Endothelial cell of umbilical vein (primary cell): ENCODE data around the gene GLI3. TPM values are rescaled to one million over a fixed set of nuclear protein-coding genes. Genes with fewer than 3 reads are reported as not detected.

Source experiments
- BruUV-seq: library from RNA; stranded (reverse); fragments of 400-500 nt; replicated peaks from 2 replicates; lab custom pipeline; 2021; lab: Mats Ljungman, UMichigan
- CTCF ChIA-PET: fragments of 300-600, 350-600 bp; sonication (Branson Sonifier 250); formaldehyde crosslinking; loops from one replicate; lab custom pipeline; 2021; ENCODE audit warnings: antibody characterized with exemption, inconsistent platforms; lab: Charles Lee
- POLR2A ChIA-PET: fragments of 300-600, 350-600 bp; sonication (Branson Sonifier 250); formaldehyde crosslinking; loops from one replicate; lab custom pipeline; 2021; ENCODE audit warnings: antibody characterized with exemption, inconsistent platforms; lab: Charles Lee
- DNase-seq: peaks from one replicate; pipeline ENCODE4 v3.0.0-alpha.2; 2011; ENCODE audit warnings: low read depth, low spot score
- FAIRE-seq: peaks from 2 replicates; lab custom pipeline; 2011; peaks lifted over from hg19 to GRCh38; lab: Jason Lieb, UNC
- H2AFZ ChIP-seq: 2 replicates; pipeline ENCODE4 v1.6.0; 2012; ENCODE audit warnings: low read depth, low read length, control low read depth, inconsistent platforms
- H3K27ac ChIP-seq: 2 replicates; pipeline ENCODE4 v1.5.1; 2011; ENCODE audit warnings: low read depth, mild to moderate bottlenecking, control low read depth, low read length, moderate library complexity; ENCODE audit not compliant: insufficient read depth
- H3K27me3 ChIP-seq, 2 experiments: 2 replicates each; pipeline versions ENCODE4 v1.6.0 to v1.6.1; 2011; ENCODE audit warnings: low read length in 2 of 2, mixed read lengths in 1 of 2; ENCODE audit not compliant: control insufficient read depth in 2 of 2, insufficient read depth in 2 of 2
- H3K36me3 ChIP-seq, 2 experiments: 2 replicates in 1 of 2; 3 replicates in 1 of 2; pipeline ENCODE4 v1.5.1; 2011; ENCODE audit warnings: low read length in 2 of 2, mild to moderate bottlenecking in 1 of 2, moderate library complexity in 1 of 2; ENCODE audit not compliant: control insufficient read depth in 2 of 2, insufficient read depth in 2 of 2; ENCODE audit errors: extremely low read depth in 1 of 2
- H3K4me1 ChIP-seq: 3 replicates; pipeline ENCODE4 v1.5.1; 2011; ENCODE audit warnings: mild to moderate bottlenecking, low read length; ENCODE audit not compliant: control insufficient read depth, insufficient read depth; ENCODE audit errors: extremely low read depth
- H3K4me2 ChIP-seq: 2 replicates; pipeline ENCODE4 v1.6.1; 2011; ENCODE audit warnings: low read length, control low read depth, mixed read lengths; ENCODE audit not compliant: insufficient read depth
- H3K4me3 ChIP-seq, 3 experiments: fragments of 200-600 bp in 1 of 3; sonication (generic), shearing (Covaris generic) in 1 of 3; replicated peaks in 1 of 3; 2 replicates each; pipeline ENCODE4 v1.5.1; 2011 to 2016; ENCODE audit warnings: control low read depth in 3 of 3, low read length in 3 of 3, mild to moderate bottlenecking in 2 of 3, inconsistent platforms in 1 of 3, low read depth in 1 of 3, moderate library complexity in 1 of 3; ENCODE audit not compliant: insufficient read depth in 1 of 3
- H3K79me2 ChIP-seq: 2 replicates; pipeline ENCODE4 v1.6.0; 2012; ENCODE audit warnings: low read length, inconsistent platforms; ENCODE audit not compliant: control insufficient read depth, insufficient read depth
- H3K9ac ChIP-seq: replicated peaks from 2 replicates; pipeline ENCODE3; 2011; ENCODE audit warnings: low read length, control low read depth; ENCODE audit not compliant: insufficient read depth; ENCODE audit errors: extremely low read depth
- H3K9me1 ChIP-seq: replicated peaks from 3 replicates; pipeline ENCODE4 v1.6.0; 2011; ENCODE audit warnings: mild to moderate bottlenecking, low read length; ENCODE audit not compliant: control insufficient read depth, insufficient read depth; ENCODE audit errors: extremely low read depth
- H3K9me3 ChIP-seq: replicated peaks from 2 replicates; pipeline ENCODE4 v1.5.1; 2012; ENCODE audit warnings: low read length, inconsistent platforms; ENCODE audit not compliant: control insufficient read depth, insufficient read depth
- H4K20me1 ChIP-seq: replicated peaks from 2 replicates; pipeline ENCODE3; 2011; ENCODE audit warnings: mild to moderate bottlenecking, low read length; ENCODE audit not compliant: control insufficient read depth, insufficient read depth; ENCODE audit errors: extremely low read depth
- CTCF ChIP-seq, 2 donors: IDR thresholded peaks; 1 replicate in 1 of 2; 2 replicates in 1 of 2; pipeline ENCODE4 v1.5.1; 2011; ENCODE audit warnings: low read length in 2 of 2, mild to moderate bottlenecking in 2 of 2, moderate library complexity in 2 of 2, control low read depth in 1 of 2, inconsistent platforms in 1 of 2, low read depth in 1 of 2; ENCODE audit not compliant: insufficient read depth in 1 of 2; ENCODE audit errors: extremely low read depth in 1 of 2
- EZH2 ChIP-seq: IDR thresholded peaks from 2 replicates; pipeline ENCODE4 v1.6.1; 2012; ENCODE audit warnings: borderline replicate concordance, low read depth, mild to moderate bottlenecking, moderate library complexity, low read length, inconsistent platforms; ENCODE audit not compliant: severe bottlenecking
- FOS ChIP-seq: IDR thresholded peaks from 2 replicates; pipeline ENCODE4 v1.6.1; 2011; ENCODE audit warnings: mild to moderate bottlenecking, low read length, moderate library complexity, borderline replicate concordance; ENCODE audit not compliant: insufficient read depth
- GATA2 ChIP-seq: IDR thresholded peaks from 2 replicates; pipeline ENCODE4 v1.7.0; 2011; ENCODE audit warnings: low read depth, mild to moderate bottlenecking, moderate library complexity, mixed read lengths, low read length; ENCODE audit not compliant: insufficient read length, insufficient read depth
- JUN ChIP-seq: IDR thresholded peaks from 2 replicates; pipeline ENCODE4 v1.6.1; 2011; ENCODE audit warnings: borderline replicate concordance, low read depth; ENCODE audit not compliant: insufficient read length, insufficient read depth
- MAX ChIP-seq: IDR thresholded peaks from 2 replicates; pipeline ENCODE4 v1.6.1; 2011; ENCODE audit not compliant: insufficient read depth, insufficient read length
- MYC ChIP-seq: IDR thresholded peaks from one replicate; pipeline ENCODE4 v1.6.1; 2011; ENCODE audit warnings: mild to moderate bottlenecking, low read depth, low read length
- POLR2A ChIP-seq: IDR thresholded peaks from 2 replicates; pipeline ENCODE4 v1.6.1; 2012; ENCODE audit warnings: low read depth, mild to moderate bottlenecking, control low read depth, low read length
- POLR2AphosphoS5 ChIP-seq: IDR thresholded peaks from 2 replicates; pipeline ENCODE4 v1.6.1; 2012; ENCODE audit warnings: low read depth, mild to moderate bottlenecking, control low read depth, low read length, moderate library complexity; ENCODE audit not compliant: insufficient read depth
- dilution Hi-C: fragments of 300-500 bp; cut with MboI; formaldehyde crosslinking; loops from one replicate; pipeline ENCODE4 v1.15.0; 2019; ENCODE audit warnings: low sequenced_read_pairs; ENCODE audit not compliant: extremely low pct_ligation_motif_present
- intact Hi-C: fragments of 100-400 bp; cut with micrococcal nuclease; formaldehyde crosslinking; loops from one replicate; pipeline ENCODE4 v1.10.0; 2022
- polyA plus RNA-seq, 4 experiments: library from polyadenylated mRNA; depleted of rRNA in 3 of 4; stranded (reverse) in 3 of 4; unstranded in 1 of 4; fragments of >200 nt; gene quantifications; 2 replicates each; pipeline versions ENCODE4 v1.2.1 to v1.2.3, GENCODE V29; 2011 to 2012; ENCODE audit warnings: missing spikeins in 1 of 4
- total RNA-seq: library from RNA; stranded (reverse); gene quantifications from 2 replicates; pipeline ENCODE4 v1.2.3, GENCODE V29; 2021

Gene GLI3
- total and polyA plus RNA-seq, 2 donors (not counting 3 experiments of a cell fraction or from before 2014, with no cell fraction given): 6.0 to 24.9 TPM

DNA sequence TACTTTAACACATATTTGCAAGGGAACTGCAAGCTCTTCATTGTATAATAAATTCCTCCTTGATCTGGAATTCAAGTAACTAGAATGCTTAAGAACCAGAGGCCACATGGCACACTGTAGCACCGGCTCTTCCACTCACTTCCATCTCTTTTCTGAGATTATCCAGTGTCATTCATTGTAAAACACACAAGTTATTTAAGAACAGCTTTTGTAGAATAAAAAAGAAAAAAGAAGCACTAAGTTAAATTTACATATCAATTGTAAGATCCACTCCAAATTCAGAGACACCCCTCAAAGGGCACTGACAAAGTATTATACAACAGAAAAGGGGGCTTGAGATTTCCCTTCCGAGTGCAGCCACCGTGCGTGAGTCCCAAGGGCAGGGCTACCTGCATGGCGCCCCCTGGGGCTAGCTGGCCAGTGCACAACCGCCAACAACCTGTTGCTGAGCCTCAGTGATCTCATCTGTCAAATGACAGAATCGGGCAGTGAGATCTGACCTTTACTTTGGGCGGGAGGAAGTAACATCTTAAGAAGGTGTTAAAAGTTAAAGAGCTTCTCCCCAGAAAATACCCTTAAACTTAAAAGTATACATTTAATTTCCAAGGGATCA, 12.5 kb downstream of the GLI3 start:
- no peak for DNase-seq
- Histone ChIP-seq H3K27ac (no peak overlapping the region), H3K9me3 (no peaks in the 10 kb centered on the region), H3K27me3 (no peaks in the 10 kb centered on the region), H3K9ac (no peak overlapping the region), H3K4me2 (no peak overlapping the region), H3K9me1 (no peaks in the 10 kb centered on the region), H3K36me3 (peaks cover 0 to 6% of the 10 kb centered on the region in 2 experiments), H4K20me1 (no peaks in the 10 kb centered on the region), H3K4me3 (no peak overlapping the region), H2AFZ (no peak overlapping the region), H3K4me1 (peaks cover 11% of the 10 kb centered on the region), H3K79me2 (no peaks in the 10 kb centered on the region)
- no peak for FAIRE-seq
- dilution Hi-C loops: loop anchor here (25.0 kb wide), 1 partner anchor 237 kb away; no protein-coding TSS in a partner anchor
- no peak for TF ChIP-seq EZH2
- no peak for TF ChIP-seq POLR2AphosphoS5
- no peak for TF ChIP-seq FOS
- no peak for TF ChIP-seq POLR2A
- TF ChIP-seq CTCF (IDR thresholded peaks at IDR 0.05; ENCODE audit: extremely low read depth in 1 of 2, insufficient read depth in 1 of 2, low read depth in 1 of 2, low read length in 2 of 2): no peak
- TF ChIP-seq MYC: no peak
- TF ChIP-seq MAX: no peak
- no peak for TF ChIP-seq JUN
- TF ChIP-seq GATA2: no peak
- intact Hi-C loops: no loop called here
- ChIA-PET CTCF (interaction anchor here (0.5 to 1.3 kb wide), 5 partner anchors 12 to 247 kb away, joined by 3 to 7 read pairs (median 3); partner anchors contain the start of gene GLI3), POLR2A (no interaction called here)
- no TSS peak for BruUV-seq
